HG02642 (cell line): ENCODE data around the gene RNF10.
"Not testable (repeated sequence)": the region's sequence is repeated elsewhere in the genome, so short reads cannot be mapped to it uniquely, and the experiment has no call there.

Experiments used
- ATAC-seq: cut with Tn5 transposase; IDR thresholded peaks from one replicate; pipeline ENCODE4 v1.9.1; 2021; ENCODE audit warnings: mild to moderate bottlenecking; ENCODE audit not compliant: unreplicated experiment, poor library complexity

Gene RNF10

GRCh38 chr12:120522568-120522967, 11.6 kb upstream of the RNF10 start:
- no peak for ATAC-seq

- ATAC-seq: peak; percentile 87
These were observed 5.2 kb upstream of the RNF10 start, which contains the start of gene COQ5 for GRCh38 chr12:120528861-120529525. TSS of gene COQ5 (minus strand) at chr12:120529158. CDS start at chr12:120529141, 17 bp downstream.

GRCh38 chr12:120529641-120530417, 4.3 kb upstream of the RNF10 start:
- no peak for ATAC-seq

GRCh38 chr12:120530418-120530761, 3.8 kb upstream of the RNF10 start:
- ATAC-seq: not testable (repeated sequence)

GRCh38 chr12:120532701-120533238, 1.4 kb upstream of the RNF10 start:
- no peak for ATAC-seq

- peak; percentile 55 for ATAC-seq
These were observed 823 bp downstream of the RNF10 start for GRCh38 chr12:120534703-120535655.

GRCh38 chr12:120536064-120536791, 2.1 kb downstream of the RNF10 start:
- no peak for ATAC-seq

GRCh38 chr12:120537856-120538220, 3.7 kb downstream of the RNF10 start:
- no peak for ATAC-seq

- ATAC-seq: no peak
These were observed 4.4 kb downstream of the RNF10 start for GRCh38 chr12:120538281-120539156.

- no peak for ATAC-seq
These were observed 5.1 kb downstream of the RNF10 start for GRCh38 chr12:120539303-120539702.

- no peak for ATAC-seq
These were observed 6.3 kb downstream of the RNF10 start for GRCh38 chr12:120540445-120540844.

- ATAC-seq: no peak
These were observed 8.0 kb downstream of the RNF10 start for GRCh38 chr12:120542166-120542565.

GRCh38 chr12:120544691-120545090, 10.5 kb downstream of the RNF10 start:
- no peak for ATAC-seq

GRCh38 chr12:120546050-120546386, 11.9 kb downstream of the RNF10 start:
- no peak for ATAC-seq

- no peak for ATAC-seq
These were observed 20.5 kb downstream of the RNF10 start for GRCh38 chr12:120554678-120555077.

GRCh38 chr12:120557589-120557988, 23.4 kb downstream of the RNF10 start:
- ATAC-seq: no peak

- ATAC-seq: no peak
These were observed 28.8 kb downstream of the RNF10 start for GRCh38 chr12:120562906-120563305.

- ATAC-seq: no peak
These were observed 29.3 kb downstream of the RNF10 start for GRCh38 chr12:120563495-120563894.

GRCh38 chr12:120571299-120571698, 37.1 kb downstream of the RNF10 start:
- ATAC-seq: no peak
